PFSK-1 (cell line): ENCODE data around the gene CTDSP2.

Experiments used
- FOXP2 ChIP-seq: optimal IDR thresholded peaks from 2 replicates; pipeline ENCODE3; 2011; ENCODE audit warnings: borderline replicate concordance, control low read depth, inconsistent platforms; ENCODE audit not compliant: insufficient read depth; ENCODE audit errors: extremely low read length, extremely low read depth
- POLR2AphosphoS5 ChIP-seq: IDR thresholded peaks from 2 replicates; pipeline ENCODE4 v1.6.1; 2012; ENCODE audit warnings: low read depth, mild to moderate bottlenecking, control low read depth, low read length, moderate library complexity
- REST ChIP-seq, 2 experiments: IDR thresholded peaks; 2 replicates each; pipeline versions ENCODE4 v1.6.1 to v1.8.0; 2011 to 2012; ENCODE audit warnings: low read depth in 2 of 2, low read length in 2 of 2, control low read depth in 1 of 2, inconsistent platforms in 1 of 2, mild to moderate bottlenecking in 1 of 2, moderate library complexity in 1 of 2; ENCODE audit not compliant: insufficient read depth in 1 of 2
- SIN3A ChIP-seq: IDR thresholded peaks from 2 replicates; pipeline ENCODE4 v1.6.1; 2012; ENCODE audit warnings: mild to moderate bottlenecking, low read length, moderate library complexity, borderline replicate concordance; ENCODE audit not compliant: insufficient read depth
- TAF1 ChIP-seq: IDR thresholded peaks from 2 replicates; pipeline ENCODE4 v1.6.1; 2012; ENCODE audit warnings: low read length, control low read depth, borderline replicate concordance; ENCODE audit not compliant: insufficient read depth

CTDSP2 gene

DNA sequence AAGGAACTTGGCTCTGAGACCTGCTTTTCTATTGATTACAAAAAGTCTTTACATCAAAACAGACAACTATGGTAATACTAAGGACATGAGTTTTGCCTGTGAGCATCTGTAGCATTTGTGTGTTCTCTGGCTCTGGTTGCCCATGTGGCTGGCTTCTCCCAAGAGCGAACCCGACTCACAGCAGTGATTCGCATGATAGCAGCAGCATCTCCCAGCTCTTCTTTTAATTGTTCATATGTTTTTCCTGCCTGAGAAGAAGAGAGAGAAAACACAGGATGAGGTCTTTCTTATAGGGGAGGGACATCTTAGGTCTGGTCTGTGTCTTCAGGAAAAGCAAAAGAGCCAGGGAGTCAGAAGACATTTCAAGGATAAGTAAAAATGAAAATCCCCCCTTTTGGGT, 45.6 kb downstream of the CTDSP2 start:
- TF ChIP-seq POLR2AphosphoS5: no peak
- no peak for TF ChIP-seq SIN3A
- TF ChIP-seq FOXP2: no peak
- TF ChIP-seq REST (IDR thresholded peaks at IDR 0.05; ENCODE audit: insufficient read depth in 1 of 2, low read depth in 2 of 2, low read length in 2 of 2): no peak
- TF ChIP-seq TAF1: no peak

- TF ChIP-seq TAF1 (no peak), SIN3A (no peak), FOXP2 (no peak)
Measured at GRCh38 chr12:57797933-57798332, 48.6 kb downstream of the CTDSP2 start.

DNA sequence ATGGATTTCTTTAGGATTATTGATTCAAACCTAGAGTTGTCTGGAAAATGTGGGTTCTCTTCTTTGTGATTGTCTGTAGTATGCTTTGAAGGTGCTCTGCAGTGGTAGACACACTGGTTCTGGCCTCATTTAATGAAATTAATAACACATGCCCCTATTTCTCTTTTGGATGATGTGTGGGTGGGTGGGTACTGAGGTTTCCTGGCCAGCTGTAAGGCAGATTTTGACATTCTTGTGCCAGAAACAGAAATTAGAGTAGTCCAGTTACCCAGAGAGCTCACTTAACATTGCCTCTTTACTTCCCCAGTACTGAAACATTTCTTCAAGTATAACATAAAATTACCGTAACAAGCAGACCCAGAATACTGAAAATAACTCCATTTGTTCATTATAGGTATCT, 49.5 kb downstream of the CTDSP2 start:
- no peak for TF ChIP-seq SIN3A
- TF ChIP-seq POLR2AphosphoS5: no peak
- no peak for TF ChIP-seq FOXP2

- TF ChIP-seq FOXP2 (no peak), REST (IDR thresholded peaks at IDR 0.05; ENCODE audit: insufficient read depth in 1 of 2, low read depth in 2 of 2, low read length in 2 of 2) (no peak), POLR2AphosphoS5 (no peak), SIN3A (no peak), TAF1 (no peak)
Measured at GRCh38 chr12:57795354-57795753, 51.2 kb downstream of the CTDSP2 start.

DNA sequence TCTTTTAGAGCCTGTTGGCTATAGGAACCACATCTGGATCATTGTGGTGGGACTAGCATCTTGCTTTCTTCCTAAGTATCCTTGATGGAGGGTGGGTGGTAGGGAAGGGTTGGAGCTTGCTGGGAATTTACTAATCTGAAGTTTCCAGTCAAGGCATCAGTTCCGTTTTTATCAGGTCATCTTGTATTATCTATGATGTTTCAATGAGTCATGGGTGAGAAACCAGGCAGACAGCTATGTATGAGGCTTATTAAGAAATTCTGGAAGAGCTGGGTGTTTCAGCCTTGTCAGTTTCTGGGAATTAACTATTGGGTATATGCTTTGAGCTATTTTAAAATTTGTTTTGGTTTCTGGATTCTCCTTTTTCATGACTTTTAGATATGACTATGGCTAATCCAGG, 52.6 kb downstream of the CTDSP2 start:
- TF ChIP-seq TAF1: no peak
- no peak for TF ChIP-seq POLR2AphosphoS5
- no peak for TF ChIP-seq FOXP2
- no peak for TF ChIP-seq SIN3A
- TF ChIP-seq REST (IDR thresholded peaks at IDR 0.05; ENCODE audit: insufficient read depth in 1 of 2, low read depth in 2 of 2, low read length in 2 of 2): no peak

- no peak for TF ChIP-seq SIN3A
- TF ChIP-seq POLR2AphosphoS5: no peak
- no peak for TF ChIP-seq TAF1
- TF ChIP-seq FOXP2: no peak
- no peak for TF ChIP-seq REST (IDR thresholded peaks at IDR 0.05; ENCODE audit: insufficient read depth in 1 of 2, low read depth in 2 of 2, low read length in 2 of 2)
Measured at GRCh38 chr12:57783861-57784260, 62.7 kb downstream of the CTDSP2 start.
